Activated naive CD4-positive, alpha-beta T cell treated with anti-CD3 and anti-CD28 coated beads, Interleukin-2, amount 50 U/mL, for 16 hours (primary cell): ENCODE results near the gene FBXO46.
"Not testable (repeated sequence)": the region's sequence is repeated elsewhere in the genome, so short reads cannot be mapped to it uniquely, and the experiment has no call there.

Source experiments
- DNase-seq: peaks from one replicate; pipeline ENCODE4 v3.0.0-alpha.2; 2020

Gene FBXO46

DNA sequence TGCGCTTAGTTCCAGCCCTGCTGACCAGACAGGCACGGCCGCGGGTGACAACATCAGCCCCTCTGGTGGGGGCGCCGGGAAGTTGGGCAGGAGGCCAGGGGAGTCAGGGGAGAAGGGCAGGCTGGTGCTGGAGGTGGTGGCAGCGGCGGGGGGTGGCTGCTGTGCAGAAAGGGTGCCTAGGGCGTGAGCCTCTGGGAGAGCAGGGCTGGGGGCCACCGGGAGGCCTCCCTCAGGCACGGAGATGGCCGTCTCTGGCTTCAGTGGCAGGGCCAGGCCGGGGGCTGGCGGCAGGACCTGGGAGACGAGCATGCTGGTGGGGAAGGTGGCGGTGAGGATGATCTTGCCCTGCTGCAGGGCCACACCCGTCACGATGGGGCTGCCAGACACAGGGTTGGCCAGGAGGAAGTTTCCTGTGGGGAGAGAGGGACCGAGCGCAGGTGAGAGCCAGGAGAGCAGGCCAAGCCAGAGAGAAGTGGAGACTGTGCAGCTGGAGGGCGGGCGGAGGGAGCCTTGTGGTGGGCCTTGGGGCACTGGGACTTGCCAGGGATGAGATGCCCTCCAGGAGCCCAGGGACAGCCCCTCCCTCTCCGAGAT, 35.1 kb upstream of the FBXO46 start:
- no peak for DNase-seq

DNA sequence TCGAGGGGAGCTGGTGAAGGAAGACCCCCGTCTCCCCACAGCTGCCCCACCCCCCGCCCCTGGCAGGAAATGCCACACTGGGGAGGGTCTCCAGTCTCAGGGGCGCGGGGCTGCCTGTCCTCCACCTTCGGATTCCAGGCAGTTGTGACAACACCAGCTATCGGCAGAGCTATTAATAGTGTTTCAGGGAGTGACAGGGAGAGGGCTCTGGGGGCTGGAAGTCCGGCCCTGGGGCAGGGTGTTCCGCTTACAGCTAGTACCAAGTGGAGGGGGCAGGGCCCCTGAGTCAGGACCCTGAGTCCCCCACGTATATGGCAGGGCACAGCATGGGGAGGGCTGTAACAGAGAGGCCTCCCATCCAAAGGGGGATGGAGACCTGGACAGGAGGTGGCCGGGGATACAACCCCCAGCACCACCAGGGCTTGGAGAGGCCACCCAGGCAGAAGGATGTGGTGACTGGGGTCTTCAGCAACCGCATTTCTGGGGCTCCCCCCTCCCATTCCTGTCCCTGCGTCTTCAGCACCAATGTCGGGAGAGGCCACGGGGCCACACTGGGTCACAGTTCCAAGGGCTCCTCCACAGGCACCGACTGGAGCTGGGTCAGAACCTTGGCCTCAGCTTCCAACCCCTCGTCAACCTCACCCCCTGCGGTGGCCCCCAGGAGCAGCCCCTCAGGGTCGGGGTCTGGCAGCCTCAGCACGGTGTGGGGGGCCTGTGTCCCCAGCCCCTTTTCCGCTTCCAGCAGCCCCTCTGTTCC, 34.4 kb upstream of the FBXO46 start:
- no peak for DNase-seq

DNA sequence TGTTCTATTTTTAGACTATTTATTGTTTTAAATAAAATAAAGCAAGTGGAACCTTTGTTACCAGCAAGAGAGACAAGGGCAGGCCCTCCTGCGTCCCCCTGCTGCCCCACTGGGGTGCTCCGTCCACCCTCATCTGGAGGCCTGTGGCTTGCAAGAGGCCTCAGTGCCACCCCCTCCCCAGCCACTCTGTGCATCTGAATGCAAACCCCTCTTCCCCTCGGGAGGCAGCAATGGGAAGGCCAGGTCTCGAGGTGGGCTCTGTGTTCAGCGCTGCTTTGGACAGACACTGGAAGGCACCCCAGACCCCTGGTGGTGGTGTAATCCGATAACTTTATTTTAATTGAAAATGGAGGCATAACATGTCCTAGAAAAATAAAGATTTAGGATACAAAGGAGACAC, 33.8 kb upstream of the FBXO46 start:
- DNase-seq, result no peak

DNA sequence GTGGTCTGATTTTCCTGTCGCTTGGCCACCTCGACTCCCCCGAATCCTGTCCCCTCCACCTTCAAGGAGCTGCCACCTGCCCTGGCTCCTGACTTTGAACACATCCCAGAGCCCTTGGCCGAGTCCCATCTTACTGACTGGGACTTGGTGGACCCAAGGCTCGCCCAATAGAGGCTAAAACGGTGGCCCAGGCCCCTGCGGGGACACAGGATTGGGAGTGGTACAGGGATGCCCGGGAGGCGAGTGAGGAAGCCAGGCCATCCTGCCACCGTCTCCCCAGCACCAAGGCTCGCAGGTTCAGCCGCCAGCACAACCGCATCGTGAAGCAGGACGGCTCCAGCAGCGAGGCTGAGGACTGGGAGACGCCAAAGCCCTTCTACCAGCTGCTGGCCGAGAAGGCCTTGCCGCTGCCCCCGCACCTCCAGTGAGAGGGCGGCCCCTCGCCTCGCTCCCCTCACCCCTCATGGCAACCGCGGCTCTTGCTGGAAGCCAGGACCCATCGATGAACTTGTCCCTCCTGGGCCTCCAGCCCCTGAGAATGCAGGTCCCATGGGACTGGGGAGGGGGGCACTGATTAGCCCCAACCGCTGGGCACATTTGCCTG, 33.1 kb upstream of the FBXO46 start:
- no peak for DNase-seq

DNA sequence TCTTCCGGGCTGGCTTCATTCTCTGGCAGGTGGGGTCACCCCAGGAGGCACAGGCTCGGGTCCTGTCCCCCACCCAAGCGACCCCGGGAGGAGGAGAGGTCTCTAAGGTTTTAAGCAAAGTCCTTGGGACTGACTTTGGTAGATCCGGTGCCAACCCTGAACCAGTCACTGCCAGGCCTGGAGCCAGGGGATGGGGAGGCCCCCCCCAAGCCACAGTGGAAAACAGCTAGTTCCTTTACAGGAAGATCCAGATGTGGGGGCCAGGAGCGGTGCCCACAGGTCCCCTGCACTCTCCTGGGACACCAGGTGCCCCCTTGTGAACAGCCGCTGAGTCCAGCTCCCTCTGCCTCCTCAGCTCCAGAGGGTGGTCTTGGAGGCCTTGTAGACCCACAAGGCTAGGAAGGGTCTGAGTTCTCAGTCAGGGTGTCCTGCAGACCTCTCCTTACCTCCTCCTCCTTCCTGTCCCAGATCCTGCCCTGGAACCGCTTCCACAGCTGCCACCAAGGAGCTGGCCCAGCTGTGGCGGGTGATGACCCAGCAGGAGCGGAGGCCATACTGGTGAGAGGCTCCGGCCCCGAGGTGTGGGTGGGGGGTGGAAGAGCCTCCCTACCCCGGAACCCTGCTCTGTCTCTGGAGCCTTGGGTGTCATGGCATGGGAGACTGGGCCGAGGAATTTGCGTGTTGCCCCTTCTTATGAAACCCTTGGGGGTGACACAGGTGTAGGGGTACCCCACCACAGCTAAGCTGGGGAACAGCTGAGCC, 32.4 kb upstream of the FBXO46 start:
- DNase-seq, result no peak

DNA sequence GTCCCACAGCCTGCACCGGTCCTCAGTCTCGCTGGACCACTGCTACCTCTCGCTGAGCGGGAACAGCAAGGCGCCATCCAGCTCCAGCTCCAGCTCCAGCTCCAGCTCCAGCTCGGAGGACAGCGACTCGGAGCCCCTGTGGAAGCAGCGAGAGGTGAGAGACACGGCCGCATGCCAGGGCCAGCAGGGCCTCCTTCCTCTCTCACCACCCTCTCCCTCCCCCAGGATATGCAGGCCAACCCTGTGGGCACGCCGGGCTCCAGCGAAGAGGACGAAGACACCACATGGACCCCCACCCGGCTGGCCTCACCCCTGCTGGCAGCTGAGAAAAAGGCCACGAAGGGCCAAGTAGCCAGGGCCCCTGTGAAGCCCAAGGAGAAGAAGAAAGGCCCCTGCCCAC, 31.0 kb upstream of the FBXO46 start:
- DNase-seq, result no peak

DNA sequence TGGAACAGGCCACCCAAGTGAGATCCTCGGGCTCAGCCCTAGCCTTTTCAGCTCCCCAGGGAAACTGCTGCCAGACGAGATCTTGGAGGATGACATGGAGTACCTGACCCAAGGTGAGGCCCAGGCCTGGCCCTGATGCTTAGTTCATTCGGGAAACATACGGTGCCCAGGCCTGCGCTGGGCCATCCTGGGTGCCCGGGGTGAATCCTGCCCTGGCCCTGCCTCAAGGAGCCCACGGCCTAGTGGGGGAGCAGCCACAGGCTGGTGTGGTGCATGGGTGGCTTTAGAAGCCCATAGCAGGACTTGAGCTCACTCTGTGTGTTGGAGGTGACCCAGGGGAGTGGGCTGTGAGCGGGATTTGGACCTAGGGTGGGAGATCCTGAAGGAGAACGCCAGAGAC, 28.2 kb upstream of the FBXO46 start:
- no peak for DNase-seq

DNA sequence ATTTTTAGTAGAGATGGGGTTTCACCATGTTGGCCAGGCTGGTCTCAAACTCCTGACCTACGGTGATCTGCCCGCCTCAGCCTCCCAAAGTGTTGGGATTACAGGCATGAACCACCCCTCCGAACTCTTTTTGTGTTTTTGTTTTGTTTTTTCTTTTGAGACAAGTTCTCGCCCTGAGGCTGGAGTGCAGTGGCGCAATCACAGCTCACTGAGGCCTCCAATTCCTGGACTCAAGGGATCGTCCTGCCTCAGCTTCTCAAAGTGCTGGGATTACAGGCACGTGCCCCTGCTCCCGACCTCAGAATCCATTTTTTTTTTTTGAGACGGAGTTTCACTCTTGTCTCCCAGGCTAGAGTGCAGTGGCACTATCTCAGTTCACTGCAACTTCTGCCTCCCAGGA, 27.0 kb upstream of the FBXO46 start:
- DNase-seq, result no peak

DNA sequence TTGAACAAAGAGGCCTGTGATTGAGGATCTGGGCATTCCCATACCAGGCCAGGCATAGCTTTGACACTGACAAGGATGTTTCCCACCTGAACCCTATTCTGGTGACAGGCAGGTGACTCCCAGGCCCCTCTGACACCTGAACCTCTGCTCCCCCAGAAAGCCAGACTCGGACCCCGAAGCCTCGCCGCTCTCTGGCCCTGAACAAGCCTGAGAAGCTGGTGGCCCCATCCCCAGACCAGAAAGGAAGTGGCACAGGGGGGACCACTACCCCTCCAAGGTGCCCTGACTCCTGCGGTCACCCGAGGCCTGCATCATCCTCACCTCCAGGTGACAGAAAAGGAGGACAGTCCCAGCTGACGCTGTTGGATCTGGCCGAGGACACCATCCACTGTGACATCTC, 23.6 kb upstream of the FBXO46 start:
- DNase-seq, result no peak

DNA sequence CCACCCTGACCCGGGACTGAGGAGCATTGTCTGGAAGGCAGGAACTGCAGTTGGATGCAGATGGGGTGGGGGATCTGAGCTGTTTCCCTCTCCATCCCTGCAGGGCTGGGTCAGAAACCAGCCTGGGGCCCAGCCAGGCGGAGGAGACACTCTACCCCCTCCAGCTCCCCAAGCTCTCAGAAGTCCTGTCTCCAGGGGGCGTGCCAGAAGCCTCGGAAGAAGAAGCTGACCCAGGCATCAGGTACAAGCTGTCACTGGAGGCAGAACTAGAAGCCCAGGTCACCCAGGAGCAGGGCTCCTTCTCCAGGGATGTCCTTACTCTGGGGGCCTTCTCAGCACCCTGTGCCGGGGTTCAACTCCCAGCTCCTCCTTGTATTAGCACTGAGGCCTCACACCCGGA, 22.9 kb upstream of the FBXO46 start:
- DNase-seq, result no peak

DNA sequence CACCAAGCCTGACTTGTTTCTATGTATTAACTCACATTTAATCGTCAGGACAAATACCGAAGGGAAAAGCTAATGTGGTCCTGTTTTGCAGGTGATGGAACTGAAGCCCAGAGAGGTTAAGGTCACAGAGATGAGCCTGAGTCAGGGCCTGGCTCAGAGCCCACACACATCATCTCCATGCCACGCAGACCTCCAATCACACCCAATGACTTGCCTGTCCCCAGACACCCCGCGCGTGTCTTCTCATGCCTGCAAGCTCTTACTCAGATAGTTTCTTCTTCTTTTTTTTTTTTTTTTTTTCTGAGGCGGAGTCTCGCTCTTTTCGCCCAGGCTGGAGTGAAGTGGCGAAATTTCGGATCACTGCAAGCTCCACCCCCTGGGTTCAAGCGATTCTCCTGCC, 21.9 kb upstream of the FBXO46 start:
- no peak for DNase-seq

DNA sequence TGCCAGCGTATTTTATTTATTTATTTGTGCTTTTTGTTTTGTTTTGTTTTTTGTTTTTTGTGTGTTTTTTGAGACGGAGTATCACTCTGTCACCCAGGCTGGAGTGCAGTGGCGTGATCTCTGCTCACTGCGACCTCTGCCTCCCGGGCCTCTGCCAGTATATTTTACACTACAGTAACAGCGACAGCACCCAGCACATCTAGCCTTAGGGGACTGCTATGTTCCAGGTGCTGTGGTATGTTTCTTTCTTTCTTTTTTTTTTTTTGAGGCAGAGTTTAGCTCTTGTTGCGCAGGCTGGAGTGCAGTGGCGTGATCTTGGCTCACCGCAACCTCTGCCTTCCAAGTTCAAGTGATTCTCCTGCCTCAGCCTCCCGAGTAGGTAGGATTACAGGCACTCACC, 20.8 kb upstream of the FBXO46 start:
- DNase-seq, result not testable (repeated sequence)

DNA sequence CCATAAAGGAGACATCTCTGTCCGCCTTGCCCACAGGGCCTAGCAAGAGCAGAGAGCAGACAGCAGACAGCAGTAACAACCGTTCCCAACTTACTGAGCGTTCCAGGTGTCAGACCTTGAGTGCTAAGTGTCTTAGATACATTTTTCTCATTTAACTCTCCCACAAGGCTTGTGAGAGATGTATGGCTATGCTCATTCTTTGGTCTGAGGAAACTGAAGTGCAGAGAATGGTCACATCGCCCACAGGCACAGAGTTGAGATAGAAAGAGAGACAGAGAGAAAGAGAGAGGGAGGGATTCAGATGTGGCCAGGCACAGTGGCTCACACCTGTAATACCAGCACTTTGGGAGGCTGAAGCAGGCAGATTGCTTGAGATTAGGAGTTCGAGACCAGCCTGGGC, 16.8 kb upstream of the FBXO46 start:
- no peak for DNase-seq

DNA sequence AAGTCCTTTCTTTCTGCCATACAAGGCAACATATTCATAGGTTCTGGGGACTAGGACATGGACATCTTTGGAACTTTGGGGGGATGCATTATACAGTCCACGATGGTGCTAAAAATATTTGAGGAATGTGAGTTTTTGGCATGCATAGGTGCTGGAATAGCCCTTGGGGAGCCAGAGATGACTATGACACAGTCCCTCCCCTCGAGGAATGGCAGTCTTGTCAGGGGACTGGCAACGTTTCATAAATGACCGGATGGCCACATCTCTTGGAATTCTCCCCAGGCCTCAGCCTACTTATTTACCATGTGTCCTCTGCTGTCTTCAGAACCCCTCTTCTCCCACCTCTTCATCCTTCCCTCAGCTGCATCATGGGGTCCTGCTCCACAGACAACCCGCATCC, 16.2 kb upstream of the FBXO46 start:
- no peak for DNase-seq

DNA sequence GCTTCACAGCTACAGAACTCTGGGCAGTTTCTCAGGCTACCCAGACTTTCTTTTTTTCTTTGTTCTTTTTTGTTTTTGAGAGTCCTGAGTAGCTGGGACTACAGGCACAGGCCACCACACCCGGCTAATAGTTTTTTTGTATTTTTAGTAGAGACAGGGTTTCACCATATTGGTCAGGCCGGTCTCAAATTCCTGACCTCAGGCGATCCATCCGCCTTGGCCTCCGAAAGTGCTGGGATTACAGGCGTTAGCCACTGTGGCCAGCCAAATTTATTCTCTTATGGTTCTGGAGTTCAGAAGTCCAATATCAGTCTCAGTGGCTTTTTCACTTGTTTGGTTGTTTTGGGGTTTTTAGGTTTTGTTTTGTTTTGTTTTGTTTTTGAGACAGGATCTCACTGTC, 14.9 kb upstream of the FBXO46 start:
- DNase-seq, result no peak

DNA sequence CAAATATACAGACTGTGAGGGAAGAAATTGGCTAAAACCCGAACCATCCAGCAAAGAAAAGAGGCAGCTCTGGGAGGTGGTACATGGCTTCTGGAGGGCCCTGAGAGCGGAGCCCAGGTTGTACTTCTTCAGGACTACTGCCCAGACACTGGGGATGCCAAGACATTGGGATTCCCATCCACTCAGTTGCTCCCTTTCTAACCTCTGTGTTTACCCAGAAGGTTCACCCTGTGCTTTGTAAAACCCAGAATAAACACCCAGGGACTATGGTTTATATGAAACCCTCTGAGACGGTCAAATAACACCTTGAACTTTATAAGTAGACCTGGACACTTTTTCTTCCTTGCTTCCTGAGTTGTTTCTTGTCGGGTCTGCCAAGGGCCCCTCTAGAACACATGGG, 12.3 kb upstream of the FBXO46 start:
- no peak for DNase-seq

DNA sequence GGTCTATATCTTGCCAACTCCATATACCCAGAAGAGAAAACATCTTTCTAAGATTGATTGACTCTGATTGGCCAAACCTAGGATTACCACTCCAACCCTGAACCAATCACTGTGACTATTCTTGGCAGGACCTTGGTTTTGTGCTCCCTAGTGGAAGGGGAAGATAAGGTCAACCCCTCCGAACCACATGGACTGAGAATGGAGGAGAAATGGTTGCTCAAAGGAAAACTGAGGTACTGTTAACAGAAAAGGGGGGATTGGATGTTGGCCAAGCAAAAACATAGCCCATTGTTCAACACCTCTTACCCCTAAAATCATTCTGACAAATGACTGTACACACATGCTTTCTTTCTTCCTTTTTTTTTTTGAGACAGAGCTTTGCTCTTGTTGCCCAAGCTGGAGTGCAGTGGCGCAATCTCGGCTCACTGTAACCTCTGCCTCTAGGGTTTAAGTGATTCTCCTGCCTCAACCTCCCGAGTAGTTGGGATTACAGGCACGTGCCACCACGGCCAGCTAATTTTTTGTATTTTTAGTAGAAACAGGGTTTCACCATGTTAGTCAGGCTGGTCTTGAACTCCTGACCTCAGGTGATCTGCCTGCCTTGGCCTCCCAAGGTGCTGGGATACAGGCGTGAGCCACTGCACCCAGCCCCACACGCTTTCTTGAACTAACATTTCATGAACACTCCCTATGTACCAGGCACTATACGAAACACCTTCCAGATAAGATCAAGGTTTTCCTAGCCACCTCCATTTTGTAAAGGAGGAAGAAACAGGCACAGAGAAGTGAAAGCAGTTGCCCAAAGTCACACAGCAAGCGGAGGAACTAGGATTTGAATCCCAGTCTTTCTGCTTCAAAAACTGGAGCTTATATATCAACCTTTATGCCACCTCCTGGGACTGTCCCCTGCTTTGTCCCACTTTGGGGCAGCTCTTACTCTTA, 9.1 kb upstream of the FBXO46 start:
- DNase-seq, result no peak

DNA sequence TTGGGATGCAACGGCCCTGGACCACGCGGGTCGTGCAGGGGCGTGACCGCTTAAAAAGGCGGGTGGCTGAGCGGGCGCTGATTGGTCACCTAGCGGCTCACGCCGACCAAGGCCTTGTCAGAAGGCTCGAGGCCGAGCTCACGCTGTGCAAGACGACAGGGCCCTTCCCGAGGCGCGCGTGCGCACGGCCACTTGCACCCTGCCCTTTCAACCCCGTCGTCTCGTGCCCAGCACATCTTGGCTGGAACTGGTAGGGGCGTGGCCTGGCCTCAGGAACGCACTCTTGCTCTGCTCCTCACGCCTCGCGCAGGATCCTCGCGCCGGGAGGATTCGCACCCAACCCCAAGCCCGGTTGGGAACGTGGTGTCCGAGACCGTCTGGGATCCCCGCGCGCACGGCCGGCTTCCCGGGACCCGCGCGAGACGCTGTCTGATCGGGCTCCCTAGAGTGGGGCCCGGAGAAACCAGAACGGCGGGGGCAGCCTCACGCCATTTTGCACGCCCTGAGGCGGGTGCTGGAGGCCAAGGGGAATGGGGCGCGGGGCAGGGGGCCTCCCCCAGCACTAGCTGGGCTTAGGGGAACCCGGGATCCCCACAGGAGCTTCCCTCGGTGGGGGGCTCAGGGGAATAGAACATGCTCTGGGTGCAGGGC, 2.6 kb upstream of the FBXO46 start, which contains the start of gene MEIOSIN:
MEIOSIN (plus strand) TSS at position 280 of the 651 bp plus-strand sequence. CDS start 1,938 bp downstream, outside the sequence.
- DNase-seq, result no peak

DNA sequence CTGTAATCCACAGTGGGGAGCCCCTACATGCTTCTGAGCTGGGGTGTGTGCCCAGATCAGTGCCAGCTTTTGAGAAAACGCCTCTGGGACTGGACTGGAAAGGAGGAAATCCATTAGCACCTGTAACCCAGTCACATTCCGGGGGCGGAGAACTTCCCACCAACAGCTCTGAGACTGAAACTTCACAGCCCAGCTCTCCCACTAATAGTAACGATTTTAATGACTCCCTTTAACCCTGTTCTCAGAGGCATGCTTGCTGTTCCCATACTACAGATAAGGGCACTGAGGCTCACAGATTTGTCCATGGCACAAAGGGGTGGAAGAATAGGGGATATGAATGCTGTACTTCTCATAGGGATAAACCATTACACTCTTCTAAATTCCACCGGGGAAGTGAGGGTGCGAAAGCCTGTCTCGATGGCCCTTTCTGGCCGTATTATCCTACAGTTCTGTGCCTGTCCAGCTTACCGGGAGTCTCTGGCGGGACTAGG, 851 bp downstream of the FBXO46 start:
- DNase-seq, result no peak

DNA sequence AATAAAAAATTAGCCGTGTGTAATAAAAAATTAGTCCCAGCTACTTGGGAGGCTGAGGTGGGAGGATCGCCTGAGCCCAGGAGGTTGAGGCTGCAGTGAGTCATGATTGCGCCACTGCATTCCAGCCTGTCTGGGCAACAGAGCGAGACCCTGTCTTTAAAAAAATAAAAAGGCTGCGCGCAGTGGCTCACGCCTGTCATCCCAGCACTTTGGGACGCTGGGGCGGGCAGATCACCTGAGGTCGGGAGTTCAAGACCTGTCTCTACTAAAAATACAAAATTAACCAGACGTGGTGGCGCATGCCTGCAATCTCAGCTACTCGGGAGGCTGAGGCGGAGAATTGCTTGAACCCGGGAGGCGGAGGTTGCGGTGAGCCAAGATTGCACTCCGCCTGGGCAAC, 2.0 kb downstream of the FBXO46 start:
- DNase-seq, result not testable (repeated sequence)

DNA sequence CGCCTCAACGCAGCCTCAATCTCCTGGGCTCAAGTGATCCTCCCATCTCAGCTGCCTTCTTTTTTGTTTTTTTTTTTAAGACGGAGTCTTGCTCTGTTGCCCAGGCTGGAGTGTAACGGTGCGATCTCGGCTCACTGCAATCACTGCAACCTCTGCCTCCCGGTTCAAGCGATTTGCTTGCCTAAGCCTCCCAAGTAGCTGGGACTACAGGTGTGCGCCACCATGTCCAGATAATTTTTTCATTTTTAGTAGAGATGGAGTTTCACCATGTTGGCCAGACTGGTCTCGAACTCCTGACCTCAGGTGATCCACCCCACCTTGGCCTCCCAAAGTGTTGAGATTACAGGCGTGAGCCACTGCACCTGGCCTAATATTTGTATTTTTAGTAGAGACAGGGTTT, 10.6 kb downstream of the FBXO46 start:
- not testable (repeated sequence) for DNase-seq
